HEK293T (cell line): ENCODE measurements around the gene C10orf105.

Experiments
- BHLHE40 ChIP-seq: fragments of 450-650 bp; IDR thresholded peaks from 2 replicates; pipeline ENCODE4 v1.6.1; 2016; ENCODE audit warnings: mild to moderate bottlenecking, moderate library complexity, borderline replicate concordance
- CTBP1 ChIP-seq: fragments of 450-650 bp; IDR thresholded peaks from 2 replicates; pipeline ENCODE4 v1.6.1; 2016; ENCODE audit warnings: borderline replicate concordance
- FOXK2 ChIP-seq: fragments of 450-650 bp; IDR thresholded peaks from 2 replicates; pipeline ENCODE4 v1.6.1; 2016; ENCODE audit warnings: mild to moderate bottlenecking
- HDGF ChIP-seq: fragments of 450-650 bp; IDR thresholded peaks from 2 replicates; pipeline ENCODE4 v1.6.1; 2017; ENCODE audit warnings: antibody characterized with exemption, borderline replicate concordance
- SP1 ChIP-seq: fragments of 450-650 bp; IDR thresholded peaks from 2 replicates; pipeline ENCODE4 v1.6.1; 2017
- TARDBP ChIP-seq: fragments of 450-650 bp; IDR thresholded peaks from 2 replicates; pipeline ENCODE4 v1.6.1; 2016

- TF ChIP-seq BHLHE40 (no peak), FOXK2 (no peak), TARDBP (no peak), SP1 (no peak), HDGF (no peak), CTBP1 (no peak)
Measured at GRCh38 chr10:71679425-71679824, 40.2 kb downstream of the C10orf105 start.
